ENCODE results near the gene TPX2.

GRCh38 chr20:31715766-31716165 is 23.3 kb upstream of the TPX2 start:
- TF ChIP-seq MXI1 (IDR thresholded peaks at IDR 0.05; ENCODE audit: low read depth, low read length) (no peak), RBBP5 (conservative IDR thresholded peaks at IDR 0.05) (no peak), TAF1 (IDR thresholded peaks at IDR 0.05; ENCODE audit: borderline replicate concordance, low read depth, low read length) (no peak), ELK1 (IDR thresholded peaks at IDR 0.05; ENCODE audit: low read depth, low read length) (no peak), POLR2A (IDR thresholded peaks at IDR 0.05; ENCODE audit: low read depth, low read length) (no peak), TCF12 (IDR thresholded peaks at IDR 0.05; ENCODE audit: low read depth, low read length) (no peak), REST (IDR thresholded peaks at IDR 0.05; ENCODE audit: low read depth, low read length) (no peak), CTCF (IDR thresholded peaks at IDR 0.05 in 2 of 3, conservative IDR thresholded peaks at IDR 0.05 in 1 of 3; ENCODE audit: control insufficient read depth in 2 of 3, extremely low read depth in 1 of 3, insufficient read depth in 1 of 3, low read depth in 3 of 3, low read length in 3 of 3) (no peak), CREB1 (IDR thresholded peaks at IDR 0.05; ENCODE audit: low read depth) (no peak), KDM1A (IDR thresholded peaks at IDR 0.05; ENCODE audit: borderline replicate concordance) (no peak), POLR2AphosphoS5 (IDR thresholded peaks at IDR 0.05; ENCODE audit: low read length) (no peak), SREBF2 (IDR thresholded peaks at IDR 0.05; ENCODE audit: low read length) (no peak), EZH2 (IDR thresholded peaks at IDR 0.05; ENCODE audit: borderline replicate concordance, control insufficient read depth, low read depth, low read length) (no peak)
